ENCODE data around the gene PRCP. TPM values are rescaled to one million over a fixed set of nuclear protein-coding genes. Genes with fewer than 3 reads are reported as not detected.
"Not testable (repeated sequence)": the region's sequence is repeated elsewhere in the genome, so short reads cannot be mapped to it uniquely, and the experiment has no call there.

PRCP gene
- total RNA-seq (2022) (22.0 and 22.7 TPM in 2 replicates), Bru-seq, nascent RNA (percentile 42 among the genes with signal in this experiment), BruChase-seq, experiment 1, labeled RNA remaining after a 6-hour chase (percentile 46 among the genes with signal in this experiment), BruChase-seq, experiment 2, labeled RNA remaining after a 2-hour chase (percentile 38 among the genes with signal in this experiment)
- long read RNA-seq, full-length matches to known transcripts: 21 of 26 reads
- long read RNA-seq, partial matches to known transcripts: 2 of 26 reads
- long read RNA-seq, other reads (novel, unspliced or antisense): 3 of 26 reads

- peak within 1 kb of the TSS; percentile 73 for H3K27ac Mint-ChIP-seq (ENCODE audit: unreplicated experiment)
- DNase-seq: peak; percentile 89
- TF ChIP-seq, protein P1, sequence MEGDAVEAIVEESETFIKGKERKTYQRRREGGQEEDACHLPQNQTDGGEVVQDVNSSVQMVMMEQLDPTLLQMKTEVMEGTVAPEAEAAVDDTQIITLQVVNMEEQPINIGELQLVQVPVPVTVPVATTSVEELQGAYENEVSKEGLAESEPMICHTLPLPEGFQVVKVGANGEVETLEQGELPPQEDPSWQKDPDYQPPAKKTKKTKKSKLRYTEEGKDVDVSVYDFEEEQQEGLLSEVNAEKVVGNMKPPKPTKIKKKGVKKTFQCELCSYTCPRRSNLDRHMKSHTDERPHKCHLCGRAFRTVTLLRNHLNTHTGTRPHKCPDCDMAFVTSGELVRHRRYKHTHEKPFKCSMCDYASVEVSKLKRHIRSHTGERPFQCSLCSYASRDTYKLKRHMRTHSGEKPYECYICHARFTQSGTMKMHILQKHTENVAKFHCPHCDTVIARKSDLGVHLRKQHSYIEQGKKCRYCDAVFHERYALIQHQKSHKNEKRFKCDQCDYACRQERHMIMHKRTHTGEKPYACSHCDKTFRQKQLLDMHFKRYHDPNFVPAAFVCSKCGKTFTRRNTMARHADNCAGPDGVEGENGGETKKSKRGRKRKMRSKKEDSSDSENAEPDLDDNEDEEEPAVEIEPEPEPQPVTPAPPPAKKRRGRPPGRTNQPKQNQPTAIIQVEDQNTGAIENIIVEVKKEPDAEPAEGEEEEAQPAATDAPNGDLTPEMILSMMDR (IDR thresholded peaks at IDR 0.05; ENCODE audit: unreplicated experiment): no peak
- H3K27me3 Mint-ChIP-seq (ENCODE audit: unreplicated experiment): no peaks in the 10 kb centered on the region
- intact Hi-C loops (cut with micrococcal nuclease; ENCODE audit: unreplicated experiment): loop anchor here (1.0 to 10.0 kb wide), 2 partner anchors 33 to 254 kb away; partner anchors contain the start of gene PCF11
- no peaks in the 10 kb centered on the region for H3K9me3 Mint-ChIP-seq (ENCODE audit: low read depth, unreplicated experiment)
- CTCF ChIA-PET: interaction anchor here (0.6 to 2.3 kb wide), 3 partner anchors 8 to 171 kb away, joined by 3 to 12 read pairs (median 10); partner anchors contain the start of gene RAB30
- peaks cover 32% of the 10 kb centered on the region for H3K36me3 Mint-ChIP-seq (ENCODE audit: insufficient read depth, unreplicated experiment)
- BruUV-seq (replicated peaks): no TSS peak
- H3K4me1 Mint-ChIP-seq (ENCODE audit: low read depth, unreplicated experiment): peaks cover 23% of the 10 kb centered on the region
- peak within 1 kb of the TSS; percentile 82 for H3K4me3 Mint-ChIP-seq (ENCODE audit: low read depth, unreplicated experiment)
Measured at GRCh38 chr11:82900277-82901164, at the start of gene PRCP. TSS of gene PRCP (minus strand) at chr11:82900430. CDS start at chr11:82900402, 28 bp downstream.

DNA sequence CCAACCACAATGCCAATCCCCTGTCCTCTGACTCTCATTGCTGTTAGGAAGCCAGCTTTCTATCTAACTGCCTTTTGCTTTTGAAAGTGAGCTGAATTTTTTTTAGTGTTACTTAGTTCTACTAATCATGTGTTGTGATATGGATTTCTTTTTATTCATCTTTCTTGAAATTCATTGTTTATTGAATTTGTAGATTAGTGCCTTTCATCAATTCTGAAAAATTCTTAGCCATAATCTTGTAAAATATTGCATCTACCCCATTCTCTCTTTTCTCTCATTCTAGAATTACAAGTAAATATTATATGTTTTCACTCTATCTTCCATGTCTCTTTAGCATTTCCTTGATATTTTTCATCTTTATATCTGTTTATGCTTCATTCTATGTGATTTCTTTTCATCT, 49.1 kb upstream of the PRCP start:
- H3K27me3 Mint-ChIP-seq (ENCODE audit: unreplicated experiment): no peaks in the 10 kb centered on the region
- CTCF ChIA-PET: no interaction called here
- no TSS peak for BruUV-seq (replicated peaks)
- no peak overlapping the region for H3K4me3 Mint-ChIP-seq (ENCODE audit: low read depth, unreplicated experiment)
- no peaks in the 10 kb centered on the region for H3K9me3 Mint-ChIP-seq (ENCODE audit: low read depth, unreplicated experiment)
- H3K27ac Mint-ChIP-seq (ENCODE audit: unreplicated experiment): no peak overlapping the region
- intact Hi-C loops (cut with micrococcal nuclease; ENCODE audit: unreplicated experiment): no loop called here
- TF ChIP-seq, protein P1 (IDR thresholded peaks at IDR 0.05; ENCODE audit: unreplicated experiment): no peak
- H3K36me3 Mint-ChIP-seq (ENCODE audit: insufficient read depth, unreplicated experiment): no peaks in the 10 kb centered on the region
- no peak for DNase-seq
- no peaks in the 10 kb centered on the region for H3K4me1 Mint-ChIP-seq (ENCODE audit: low read depth, unreplicated experiment)

DNA sequence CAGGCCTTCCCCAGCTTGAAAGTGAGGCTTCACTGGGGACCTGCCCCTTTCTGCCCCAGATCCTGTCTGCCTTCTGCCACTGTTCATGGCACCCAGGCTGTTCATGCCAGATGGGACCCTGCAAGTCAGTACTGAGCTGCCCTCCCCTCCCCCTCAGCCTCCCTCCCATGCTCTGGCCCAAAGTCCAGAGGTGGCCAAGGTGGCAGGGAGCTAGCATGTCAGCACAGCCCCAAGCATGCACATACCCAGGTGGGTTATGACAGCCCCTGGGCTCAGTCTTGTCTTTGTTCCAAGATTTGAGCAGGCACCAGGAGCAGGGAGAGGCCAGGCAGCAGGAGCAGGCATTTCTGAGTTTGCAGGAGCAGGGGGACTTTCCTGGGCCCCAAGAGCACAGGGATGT, 45.5 kb upstream of the PRCP start:
- no peak overlapping the region for H3K27ac Mint-ChIP-seq (ENCODE audit: unreplicated experiment)
- no peak overlapping the region for H3K4me3 Mint-ChIP-seq (ENCODE audit: low read depth, unreplicated experiment)
- no peaks in the 10 kb centered on the region for H3K27me3 Mint-ChIP-seq (ENCODE audit: unreplicated experiment)
- H3K4me1 Mint-ChIP-seq (ENCODE audit: low read depth, unreplicated experiment): no peaks in the 10 kb centered on the region
- BruUV-seq (replicated peaks): no TSS peak
- H3K9me3 Mint-ChIP-seq (ENCODE audit: low read depth, unreplicated experiment): no peaks in the 10 kb centered on the region
- CTCF ChIA-PET: no interaction called here
- TF ChIP-seq, protein P1 (IDR thresholded peaks at IDR 0.05; ENCODE audit: unreplicated experiment): no peak
- no peaks in the 10 kb centered on the region for H3K36me3 Mint-ChIP-seq (ENCODE audit: insufficient read depth, unreplicated experiment)
- DNase-seq: no peak
- intact Hi-C loops (cut with micrococcal nuclease; ENCODE audit: unreplicated experiment): no loop called here

DNA sequence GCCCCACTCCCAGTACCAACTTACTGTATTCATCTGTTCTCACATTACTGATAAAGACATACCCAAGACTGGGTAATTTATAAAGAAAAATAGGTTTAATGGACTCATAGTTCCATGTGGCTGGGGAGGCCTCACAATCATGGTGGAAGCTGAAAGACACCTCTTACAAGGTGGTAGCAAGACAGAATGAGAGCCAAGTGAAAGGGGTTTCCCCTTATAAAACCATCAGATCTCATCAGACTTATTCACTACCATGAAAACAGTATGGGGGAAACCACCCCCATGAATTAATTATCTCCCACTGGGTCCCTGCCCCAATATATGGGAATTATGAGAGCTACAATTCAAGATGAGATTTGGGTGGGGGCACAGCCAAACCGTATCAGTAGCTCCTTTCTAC, 44.8 kb upstream of the PRCP start:
- H3K4me1 Mint-ChIP-seq (ENCODE audit: low read depth, unreplicated experiment); H3K4me3 Mint-ChIP-seq (ENCODE audit: low read depth, unreplicated experiment); H3K9me3 Mint-ChIP-seq (ENCODE audit: low read depth, unreplicated experiment); intact Hi-C loops (cut with micrococcal nuclease; ENCODE audit: unreplicated experiment); BruUV-seq (replicated peaks); H3K36me3 Mint-ChIP-seq (ENCODE audit: insufficient read depth, unreplicated experiment); H3K27me3 Mint-ChIP-seq (ENCODE audit: unreplicated experiment); DNase-seq; CTCF ChIA-PET; H3K27ac Mint-ChIP-seq (ENCODE audit: unreplicated experiment): not testable (repeated sequence)
